Muscle layer of duodenum (tissue), 2 donors: ENCODE data around the gene SERINC2.

Experiments used
- H3K27ac ChIP-seq: one replicate; pipeline ENCODE4 v1.7.0; 2013; ENCODE audit warnings: mild to moderate bottlenecking, low read length
- H3K27me3 ChIP-seq: one replicate; pipeline ENCODE4 v1.7.0; 2013; ENCODE audit warnings: low read depth, mild to moderate bottlenecking, control low read depth, low read length
- H3K36me3 ChIP-seq, 2 donors: one replicate each; pipeline ENCODE4 v1.7.0; 2013; ENCODE audit warnings: low read length in 2 of 2, control low read depth in 1 of 2, mild to moderate bottlenecking in 1 of 2; ENCODE audit not compliant: insufficient read depth in 2 of 2, control insufficient read depth in 1 of 2
- H3K4me1 ChIP-seq, 2 donors: one replicate each; pipeline ENCODE4 v1.7.0; 2013; ENCODE audit warnings: low read length in 2 of 2, mild to moderate bottlenecking in 2 of 2, control low read depth in 1 of 2, moderate library complexity in 1 of 2; ENCODE audit not compliant: insufficient read depth in 2 of 2, control insufficient read depth in 1 of 2
- H3K4me3 ChIP-seq, 2 donors: one replicate each; pipeline ENCODE4 v1.7.0; 2013; ENCODE audit warnings: low read length in 2 of 2, low read depth in 1 of 2, mild to moderate bottlenecking in 1 of 2
- H3K9me3 ChIP-seq, 2 donors: one replicate each; pipeline ENCODE4 v1.7.0; 2013; ENCODE audit warnings: low read length in 2 of 2, control low read depth in 1 of 2, mild to moderate bottlenecking in 1 of 2; ENCODE audit not compliant: control insufficient read depth in 1 of 2
- donor health status: healthy.

Gene SERINC2

DNA sequence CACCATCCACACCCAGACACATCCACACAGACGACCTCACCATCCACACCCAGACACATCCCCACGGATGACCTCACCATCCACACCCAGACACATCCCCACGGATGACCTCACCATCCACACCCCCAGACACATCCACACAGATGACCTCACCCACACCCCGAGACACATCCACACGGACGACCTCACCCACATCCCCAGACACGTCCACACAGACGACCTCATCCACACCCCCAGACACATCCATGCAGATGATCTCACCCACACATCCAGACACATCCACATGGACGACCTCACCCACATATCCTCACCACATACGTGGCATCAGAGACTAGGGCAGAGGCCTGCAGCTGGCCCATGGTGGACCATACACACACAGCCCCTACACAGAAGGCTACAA is 25.4 kb upstream of the SERINC2 start:
- H3K27ac ChIP-seq: no peak overlapping the region
- H3K9me3 ChIP-seq: no peaks in the 10 kb centered on the region
- H3K27me3 ChIP-seq: no peaks in the 10 kb centered on the region
- H3K36me3 ChIP-seq: no peaks in the 10 kb centered on the region
- H3K4me3 ChIP-seq: no peak overlapping the region
- no peaks in the 10 kb centered on the region for H3K4me1 ChIP-seq

DNA sequence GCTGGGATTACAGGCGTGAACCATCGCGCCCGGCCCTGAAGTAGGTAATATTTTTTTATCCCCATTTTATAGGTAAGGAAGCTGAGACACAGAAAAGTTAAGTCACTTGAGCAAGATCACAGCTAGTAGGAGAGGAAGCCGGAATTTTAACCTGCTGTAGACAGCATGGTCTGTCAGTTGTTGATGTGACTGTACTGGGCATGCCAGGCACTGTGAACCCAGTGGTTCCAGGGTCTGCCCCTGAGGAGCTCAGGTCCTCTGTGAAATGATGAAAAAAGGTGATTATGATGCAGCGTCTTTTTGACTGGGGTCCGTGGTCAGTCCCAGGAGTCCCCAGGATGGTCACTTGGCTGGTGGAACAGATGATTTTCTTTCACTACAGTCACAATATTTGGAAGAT is 23.4 kb upstream of the SERINC2 start:
- H3K27ac ChIP-seq: no peak overlapping the region
- peaks cover 0 to 3% of the 10 kb centered on the region in 2 donors for H3K4me1 ChIP-seq
- H3K4me3 ChIP-seq: no peak overlapping the region
- no peaks in the 10 kb centered on the region for H3K27me3 ChIP-seq
- H3K9me3 ChIP-seq: no peaks in the 10 kb centered on the region
- H3K36me3 ChIP-seq: no peaks in the 10 kb centered on the region

DNA sequence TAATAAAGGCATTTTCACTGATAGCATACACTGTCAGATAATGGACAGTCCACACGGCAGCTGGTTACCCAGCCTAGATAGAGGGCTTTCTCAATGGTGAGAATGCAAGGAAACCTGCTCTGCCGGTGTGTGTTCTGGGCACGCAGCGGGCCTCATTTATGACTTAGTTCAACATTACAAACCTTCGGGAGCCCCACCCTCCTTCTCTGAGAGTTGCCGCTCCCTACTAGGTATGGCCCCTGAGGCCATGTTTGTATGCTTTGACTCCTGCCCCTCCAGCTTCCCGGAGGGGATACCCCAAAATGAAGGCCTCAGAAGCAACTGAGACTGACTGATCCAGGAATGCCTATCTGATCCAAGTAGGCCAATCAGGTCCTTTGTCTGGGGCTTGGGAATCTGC is 22.9 kb upstream of the SERINC2 start:
- peaks cover 0 to 3% of the 10 kb centered on the region in 2 donors for H3K4me1 ChIP-seq
- no peak overlapping the region for H3K4me3 ChIP-seq
- no peak overlapping the region for H3K27ac ChIP-seq

DNA sequence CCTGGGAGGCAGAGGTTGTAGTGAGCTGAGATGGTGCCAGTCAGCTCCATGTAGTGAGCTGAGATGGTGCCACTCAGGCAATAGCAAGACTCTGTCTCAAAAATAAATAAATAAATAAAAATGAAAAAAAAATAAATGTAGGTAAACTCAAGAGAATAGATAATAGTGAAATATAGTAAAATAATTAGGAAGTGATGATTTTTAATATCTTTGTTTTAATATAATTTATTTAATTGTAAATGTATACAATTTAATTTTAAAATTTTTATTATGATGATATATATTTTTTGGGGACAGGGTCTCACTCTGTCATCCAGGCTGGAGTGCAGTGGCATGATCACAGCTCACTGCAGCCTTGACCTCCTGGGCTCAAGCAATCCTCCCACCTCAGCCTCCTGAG is 19.6 kb upstream of the SERINC2 start:
- peaks cover 0 to 3% of the 10 kb centered on the region in 2 donors for H3K4me1 ChIP-seq
- no peaks in the 10 kb centered on the region for H3K9me3 ChIP-seq
- H3K27me3 ChIP-seq: no peaks in the 10 kb centered on the region
- H3K27ac ChIP-seq: no peak overlapping the region
- H3K36me3 ChIP-seq: no peaks in the 10 kb centered on the region
- H3K4me3 ChIP-seq: no peak overlapping the region

More for the DNA sequence above, 22.9 kb upstream of the SERINC2 start:
- no peaks in the 10 kb centered on the region for H3K27me3 ChIP-seq
- no peaks in the 10 kb centered on the region for H3K36me3 ChIP-seq
- no peaks in the 10 kb centered on the region for H3K9me3 ChIP-seq

DNA sequence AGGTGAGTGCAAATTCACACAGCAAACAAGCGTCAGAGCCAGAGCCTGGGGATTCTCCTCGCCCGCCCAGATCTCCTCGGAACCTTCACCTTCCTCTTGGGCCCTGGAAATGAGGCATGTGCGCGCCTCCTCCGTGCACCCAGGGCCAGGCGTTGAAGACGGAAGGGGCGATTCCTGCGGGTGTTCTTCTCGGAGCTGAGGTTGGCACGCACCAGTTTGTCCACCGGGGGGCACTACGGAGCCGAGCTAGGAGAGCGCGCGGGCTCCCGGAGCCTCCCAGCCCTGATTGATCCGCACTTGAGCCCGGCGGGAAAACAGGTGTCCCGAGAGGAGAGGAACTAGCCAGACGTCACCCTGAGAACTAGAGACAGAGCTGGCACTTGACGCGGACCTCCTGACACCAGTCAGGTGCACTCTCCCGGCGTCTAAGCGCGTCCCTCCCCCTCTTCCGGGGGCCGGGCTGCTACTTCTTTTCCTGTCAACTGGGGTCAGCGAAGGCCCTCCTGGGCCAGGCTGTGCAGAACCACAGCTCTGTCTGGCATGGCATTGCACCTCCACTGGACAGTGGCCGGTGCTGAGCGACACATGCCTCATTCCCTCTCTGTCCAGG is 18.3 kb upstream of the SERINC2 start:
- H3K9me3 ChIP-seq: no peaks in the 10 kb centered on the region
- peak overlapping the region; percentile 22 to 39 for H3K4me3 ChIP-seq
- no peaks in the 10 kb centered on the region for H3K27me3 ChIP-seq
- no peaks in the 10 kb centered on the region for H3K36me3 ChIP-seq
- H3K27ac ChIP-seq: no peak overlapping the region
- H3K4me1 ChIP-seq: peaks cover 0 to 3% of the 10 kb centered on the region in 2 donors

DNA sequence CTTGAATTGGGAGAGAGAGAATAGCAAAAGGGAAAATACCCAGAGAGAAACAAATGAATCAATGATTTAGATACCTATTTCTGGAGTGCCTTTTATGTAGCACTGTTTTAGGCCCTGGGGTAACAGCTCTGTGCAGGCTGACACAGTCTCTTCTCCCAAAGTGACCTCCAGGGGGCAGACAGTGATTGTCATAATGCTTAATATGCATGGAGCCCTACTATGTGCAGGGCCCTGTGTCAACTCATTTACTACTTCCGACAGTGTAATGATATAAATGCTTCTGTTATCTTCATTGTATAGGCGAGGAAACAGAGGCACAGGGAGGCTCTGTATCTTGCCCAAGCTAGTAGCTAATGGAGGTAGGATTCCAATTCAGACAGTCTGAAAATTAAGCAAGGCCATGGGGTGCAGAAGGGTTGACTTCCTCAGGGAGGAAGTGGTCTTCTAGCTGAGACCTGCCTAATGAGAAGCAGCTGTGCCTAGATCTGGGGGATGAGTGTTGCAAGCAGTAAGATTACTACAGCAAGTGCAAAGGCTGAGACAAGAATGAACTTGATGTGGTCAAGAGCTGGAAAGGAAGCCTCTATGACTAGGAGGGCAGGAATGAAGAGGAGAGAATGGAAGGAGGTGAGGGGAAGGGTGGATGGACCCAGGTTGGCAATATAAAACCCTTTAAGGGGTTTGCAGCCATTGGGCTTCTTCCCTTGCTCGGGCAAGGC is 16.2 kb upstream of the SERINC2 start:
- no peaks in the 10 kb centered on the region for H3K36me3 ChIP-seq
- no peak overlapping the region for H3K27ac ChIP-seq
- H3K9me3 ChIP-seq: no peaks in the 10 kb centered on the region
- no peaks in the 10 kb centered on the region for H3K27me3 ChIP-seq
- no peak overlapping the region for H3K4me3 ChIP-seq
- peaks cover 0 to 3% of the 10 kb centered on the region in 2 donors for H3K4me1 ChIP-seq

DNA sequence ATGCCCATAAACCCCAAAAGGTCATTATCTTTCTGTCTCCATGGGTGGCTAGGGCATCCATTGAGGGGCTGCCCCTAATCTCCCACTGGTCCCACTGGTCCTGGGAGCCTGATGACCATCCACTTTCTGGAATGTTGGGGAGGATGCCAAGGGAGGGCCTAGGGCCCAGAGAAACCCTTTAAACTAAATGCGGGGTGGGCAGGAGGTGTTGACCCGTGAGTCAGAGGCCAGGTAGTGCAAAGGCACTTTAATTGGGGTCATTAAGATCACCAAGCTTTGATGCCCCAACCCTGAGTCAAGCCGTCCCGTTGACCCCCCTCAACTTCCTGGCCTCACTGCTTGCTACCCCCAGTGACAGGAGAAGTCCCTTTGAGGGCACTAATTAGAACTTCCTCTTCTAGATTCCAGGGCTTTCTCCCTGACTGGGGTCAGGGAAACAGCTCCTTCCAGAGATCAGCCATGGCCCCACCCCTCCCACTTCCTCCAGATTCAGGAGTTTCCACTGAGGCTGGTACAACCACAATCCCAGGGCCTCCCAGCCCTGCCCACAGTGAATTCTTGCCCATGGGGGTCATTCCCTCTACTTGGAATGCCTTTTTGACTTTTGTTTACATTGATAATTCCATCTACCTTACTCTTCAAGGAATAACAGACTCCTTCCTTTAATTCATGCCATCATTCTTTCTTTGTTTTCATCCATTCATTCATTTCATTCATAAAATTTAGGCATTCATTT is 15.5 kb upstream of the SERINC2 start:
- Histone ChIP-seq H3K4me3 (no peak overlapping the region), H3K27ac (no peak overlapping the region), H3K36me3 (no peaks in the 10 kb centered on the region)

DNA sequence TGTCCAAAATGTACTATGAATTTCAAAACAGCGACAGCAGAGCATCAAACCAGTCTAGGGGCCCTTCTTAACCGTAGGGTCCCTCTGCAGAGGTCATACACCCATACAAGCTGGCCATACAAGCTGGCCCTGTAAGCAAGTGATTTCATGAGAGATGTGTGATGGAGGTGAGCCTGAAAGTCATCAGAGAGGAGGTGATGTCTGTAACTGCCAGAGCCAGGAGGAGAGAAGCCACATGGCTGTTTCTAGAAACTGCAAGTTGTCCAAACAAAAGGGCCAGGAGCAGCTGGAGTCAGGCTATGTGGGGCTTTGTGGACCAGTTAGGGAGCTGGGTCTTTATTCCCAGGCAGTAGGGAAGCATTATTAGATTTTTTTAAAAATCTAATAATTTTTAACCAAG is 14.8 kb upstream of the SERINC2 start:
- no peak overlapping the region for H3K4me3 ChIP-seq
- H3K36me3 ChIP-seq: no peaks in the 10 kb centered on the region
- no peak overlapping the region for H3K27ac ChIP-seq
- no peaks in the 10 kb centered on the region for H3K9me3 ChIP-seq
- H3K4me1 ChIP-seq: peaks cover 0 to 3% of the 10 kb centered on the region in 2 donors
- no peaks in the 10 kb centered on the region for H3K27me3 ChIP-seq

More for the DNA sequence above, 15.5 kb upstream of the SERINC2 start:
- H3K9me3 ChIP-seq: no peaks in the 10 kb centered on the region
- no peaks in the 10 kb centered on the region for H3K27me3 ChIP-seq
- peaks cover 0 to 3% of the 10 kb centered on the region in 2 donors for H3K4me1 ChIP-seq

DNA sequence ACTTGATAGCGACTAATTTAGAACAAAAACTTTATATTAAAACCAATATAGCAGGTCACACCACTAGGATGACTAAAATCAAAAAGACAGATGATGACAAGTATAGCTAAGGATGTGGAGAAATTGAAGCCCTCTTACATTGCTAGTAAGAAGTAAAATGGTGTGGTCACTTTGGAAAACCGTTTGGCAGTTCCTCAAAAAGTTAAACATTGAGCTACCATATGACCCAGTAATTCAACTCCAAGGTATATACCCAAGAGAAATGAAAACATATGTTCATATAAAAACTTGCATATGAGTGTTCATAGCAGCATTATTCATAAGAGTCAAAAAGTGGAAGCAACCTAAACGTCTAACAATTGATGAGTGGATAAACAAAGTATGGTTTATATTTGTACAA is 13.0 kb upstream of the SERINC2 start:
- no peaks in the 10 kb centered on the region for H3K9me3 ChIP-seq
- peaks cover 3% of the 10 kb centered on the region for H3K27me3 ChIP-seq
- H3K4me3 ChIP-seq: no peak overlapping the region
- no peak overlapping the region for H3K27ac ChIP-seq
- H3K4me1 ChIP-seq: no peaks in the 10 kb centered on the region
- H3K36me3 ChIP-seq: no peaks in the 10 kb centered on the region

DNA sequence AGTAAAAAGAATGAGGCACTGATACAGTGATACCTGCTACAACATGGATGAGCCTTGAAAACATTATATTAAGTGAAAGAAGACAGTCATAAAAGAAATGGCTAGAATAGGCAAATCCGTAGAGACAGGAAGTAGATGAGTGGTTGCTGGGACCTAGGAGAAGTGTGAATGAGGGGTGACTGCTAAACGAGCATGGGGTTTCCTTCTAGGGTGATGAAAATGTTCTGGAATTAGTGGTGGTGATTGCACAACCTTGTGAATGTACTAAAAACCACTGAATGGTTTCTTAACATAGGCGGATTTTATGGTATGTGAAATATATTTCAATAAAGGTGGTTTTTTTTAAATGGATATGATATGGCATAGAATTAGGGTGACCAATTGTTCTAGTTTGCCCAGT is 12.6 kb upstream of the SERINC2 start:
- Histone ChIP-seq H3K27ac (no peak overlapping the region), H3K36me3 (no peaks in the 10 kb centered on the region), H3K4me3 (no peak overlapping the region), H3K4me1 (no peaks in the 10 kb centered on the region), H3K9me3 (no peaks in the 10 kb centered on the region), H3K27me3 (peaks cover 3% of the 10 kb centered on the region)

DNA sequence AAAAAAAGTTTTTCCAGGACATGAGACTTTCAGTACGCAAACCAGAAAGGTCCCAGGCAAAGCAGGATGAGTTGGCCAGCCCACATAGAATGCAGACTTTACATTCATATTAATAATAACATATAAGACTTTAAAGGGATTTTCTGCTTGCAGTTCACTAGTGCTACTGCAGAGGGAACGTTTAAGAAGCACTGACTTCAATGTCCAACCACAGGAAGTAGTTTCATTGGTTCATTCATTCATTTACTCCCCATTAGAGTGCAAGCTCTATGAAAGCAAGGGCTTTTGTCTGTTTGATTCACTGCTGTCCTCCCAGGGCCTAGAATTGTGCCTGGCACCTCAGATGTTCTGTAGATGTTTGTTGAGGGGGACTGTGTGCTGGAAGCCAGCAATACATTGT is 11.8 kb upstream of the SERINC2 start:
- Histone ChIP-seq H3K9me3 (no peaks in the 10 kb centered on the region), H3K27me3 (peaks cover 3% of the 10 kb centered on the region), H3K27ac (no peak overlapping the region), H3K36me3 (no peaks in the 10 kb centered on the region), H3K4me3 (no peak overlapping the region), H3K4me1 (no peaks in the 10 kb centered on the region)
